Prostate gland (tissue), 2 donors: ENCODE data around the gene ALKBH7.

Source experiments
- POLR2A ChIP-seq: fragments of 450-650 bp; IDR thresholded peaks from one replicate; pipeline ENCODE4 v1.6.1; 2016; ENCODE audit warnings: antibody characterized with exemption, mild to moderate bottlenecking
- TF ChIP-seq, protein P1 (sequence below), 4 experiments: fragments of 200-600 bp in 2 of 4; fragments of 450-650 bp in 2 of 4; sonication (generic) in 2 of 4; IDR thresholded peaks; 1 replicate in 3 of 4; 2 replicates in 1 of 4; pipeline ENCODE4 v1.5.1; 2016 to 2019; ENCODE audit warnings: antibody characterized with exemption in 4 of 4, mild to moderate bottlenecking in 2 of 4, moderate library complexity in 2 of 4

DNA sequence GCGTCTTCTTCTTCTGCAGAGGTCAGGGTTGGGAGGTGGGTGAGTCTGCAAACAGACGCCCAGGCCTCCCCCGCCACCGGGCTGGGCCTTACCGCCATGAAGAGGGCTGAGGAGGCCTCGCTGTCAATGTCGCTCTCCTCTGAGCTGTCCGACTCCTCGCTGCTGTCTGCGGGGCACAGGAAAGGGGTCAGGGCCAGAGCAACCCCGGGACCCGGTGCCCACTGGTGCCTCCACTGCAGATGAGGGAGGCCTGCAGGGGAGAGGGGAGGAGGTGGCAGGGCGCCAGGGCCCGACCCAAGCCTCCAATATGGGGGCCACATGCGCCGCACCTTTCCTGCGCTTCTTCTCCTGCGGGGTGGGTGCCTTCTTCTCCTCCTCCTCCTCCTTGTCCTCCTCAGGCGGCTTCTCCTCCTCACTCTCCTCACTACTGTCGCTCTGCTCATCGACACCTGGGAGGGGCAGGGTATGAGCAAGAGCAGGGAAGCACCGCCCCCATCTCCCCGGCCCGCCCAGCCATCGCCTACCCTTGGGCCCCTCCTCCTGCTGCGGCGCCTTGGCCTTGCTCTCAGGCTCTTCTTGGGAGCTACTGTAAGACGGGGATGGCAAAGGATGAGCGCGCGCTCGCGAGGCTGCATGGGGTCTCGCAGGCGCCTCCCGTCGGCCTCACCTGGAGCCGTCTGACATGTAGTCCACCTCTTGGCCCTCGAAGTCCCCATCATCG is 8.6 kb downstream of the ALKBH7 start:
- no peak for TF ChIP-seq POLR2A
- TF ChIP-seq, protein P1, sequence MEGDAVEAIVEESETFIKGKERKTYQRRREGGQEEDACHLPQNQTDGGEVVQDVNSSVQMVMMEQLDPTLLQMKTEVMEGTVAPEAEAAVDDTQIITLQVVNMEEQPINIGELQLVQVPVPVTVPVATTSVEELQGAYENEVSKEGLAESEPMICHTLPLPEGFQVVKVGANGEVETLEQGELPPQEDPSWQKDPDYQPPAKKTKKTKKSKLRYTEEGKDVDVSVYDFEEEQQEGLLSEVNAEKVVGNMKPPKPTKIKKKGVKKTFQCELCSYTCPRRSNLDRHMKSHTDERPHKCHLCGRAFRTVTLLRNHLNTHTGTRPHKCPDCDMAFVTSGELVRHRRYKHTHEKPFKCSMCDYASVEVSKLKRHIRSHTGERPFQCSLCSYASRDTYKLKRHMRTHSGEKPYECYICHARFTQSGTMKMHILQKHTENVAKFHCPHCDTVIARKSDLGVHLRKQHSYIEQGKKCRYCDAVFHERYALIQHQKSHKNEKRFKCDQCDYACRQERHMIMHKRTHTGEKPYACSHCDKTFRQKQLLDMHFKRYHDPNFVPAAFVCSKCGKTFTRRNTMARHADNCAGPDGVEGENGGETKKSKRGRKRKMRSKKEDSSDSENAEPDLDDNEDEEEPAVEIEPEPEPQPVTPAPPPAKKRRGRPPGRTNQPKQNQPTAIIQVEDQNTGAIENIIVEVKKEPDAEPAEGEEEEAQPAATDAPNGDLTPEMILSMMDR (IDR thresholded peaks at IDR 0.05): no peak
